Parathyroid adenoma (tissue), 2 donors: ENCODE results near the gene VAPB.

Source experiments
- H2AFZ ChIP-seq: fragments of 300-600 bp; sonication (generic); one replicate; pipeline ENCODE4 v1.7.0; 2017; ENCODE audit warnings: antibody characterized with exemption, mild to moderate bottlenecking
- H3K27ac ChIP-seq: fragments of 300-600 bp; sonication (generic); one replicate; pipeline ENCODE4 v1.7.0; 2017
- H3K27me3 ChIP-seq: fragments of 300-600 bp; sonication (generic); one replicate; pipeline ENCODE4 v1.7.0; 2017; ENCODE audit warnings: low read length; ENCODE audit not compliant: control insufficient read depth, insufficient read depth
- H3K36me3 ChIP-seq: fragments of 300-600 bp; sonication (generic); one replicate; pipeline ENCODE4 v1.7.0; 2017; ENCODE audit warnings: low read length; ENCODE audit not compliant: control insufficient read depth, insufficient read depth
- H3K4me1 ChIP-seq: fragments of 300-600 bp; sonication (generic); one replicate; pipeline ENCODE4 v1.7.0; 2017; ENCODE audit warnings: control low read depth
- H3K4me2 ChIP-seq: fragments of 300-600 bp; sonication (generic); one replicate; pipeline ENCODE4 v1.7.0; 2017; ENCODE audit warnings: low read length
- H3K4me3 ChIP-seq: fragments of 300-600 bp; sonication (generic); one replicate; pipeline ENCODE4 v1.7.0; 2017; ENCODE audit warnings: low read depth, low read length
- H3K79me2 ChIP-seq: fragments of 300-600 bp; sonication (generic); one replicate; pipeline ENCODE4 v1.7.0; 2017; ENCODE audit warnings: control low read depth
- H3K9ac ChIP-seq: fragments of 300-600 bp; sonication (generic); one replicate; pipeline ENCODE4 v1.7.0; 2017; ENCODE audit warnings: mild to moderate bottlenecking
- H3K9me3 ChIP-seq: fragments of 300-600 bp; sonication (generic); one replicate; pipeline ENCODE4 v1.7.0; 2017; ENCODE audit warnings: low read length; ENCODE audit not compliant: control insufficient read depth
- TF ChIP-seq, protein P1 (sequence below): fragments of 300-600 bp; sonication (generic); IDR thresholded peaks from one replicate; pipeline ENCODE4 v1.7.0; 2017; ENCODE audit warnings: antibody characterized with exemption, mild to moderate bottlenecking
- donor health status: primary hyperparathyroidism.

Gene VAPB

DNA sequence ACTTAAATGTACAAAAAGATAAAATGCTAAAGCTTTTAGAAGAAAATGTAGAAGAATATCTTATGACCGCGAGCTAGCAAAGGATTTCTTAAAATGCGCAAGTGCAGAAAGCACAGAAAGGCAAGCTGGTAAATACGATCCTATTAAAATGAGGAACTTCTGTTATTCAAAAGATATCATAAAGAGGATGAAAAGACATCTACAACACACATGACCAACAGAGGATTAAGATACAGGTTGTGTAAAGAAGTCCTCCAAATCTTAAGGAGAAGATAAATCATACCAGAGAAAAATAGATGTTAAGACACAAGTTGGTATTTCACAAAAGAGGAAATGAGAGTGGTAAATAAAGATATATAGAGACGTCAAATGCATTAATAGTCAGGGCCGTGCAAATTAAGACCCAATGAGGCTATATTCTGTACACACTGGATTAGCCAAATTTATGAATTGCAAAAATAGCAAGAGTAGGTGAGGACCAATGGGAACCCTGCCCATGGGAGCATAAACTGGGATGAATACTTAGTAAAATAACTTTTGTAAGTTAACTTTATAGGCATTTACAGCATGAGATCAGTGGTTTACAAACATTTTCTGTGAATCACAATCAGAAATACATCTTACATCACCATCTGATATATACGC lies 103.2 kb downstream of the VAPB start:
- Histone ChIP-seq H3K9ac (no peak overlapping the region), H3K4me1 (no peaks in the 10 kb centered on the region), H3K27ac (no peak overlapping the region), H3K79me2 (no peaks in the 10 kb centered on the region), H3K36me3 (no peaks in the 10 kb centered on the region), H3K4me3 (no peak overlapping the region), H3K4me2 (no peak overlapping the region), H3K27me3 (no peaks in the 10 kb centered on the region), H2AFZ (no peak overlapping the region), H3K9me3 (no peaks in the 10 kb centered on the region)
- TF ChIP-seq, protein P1, sequence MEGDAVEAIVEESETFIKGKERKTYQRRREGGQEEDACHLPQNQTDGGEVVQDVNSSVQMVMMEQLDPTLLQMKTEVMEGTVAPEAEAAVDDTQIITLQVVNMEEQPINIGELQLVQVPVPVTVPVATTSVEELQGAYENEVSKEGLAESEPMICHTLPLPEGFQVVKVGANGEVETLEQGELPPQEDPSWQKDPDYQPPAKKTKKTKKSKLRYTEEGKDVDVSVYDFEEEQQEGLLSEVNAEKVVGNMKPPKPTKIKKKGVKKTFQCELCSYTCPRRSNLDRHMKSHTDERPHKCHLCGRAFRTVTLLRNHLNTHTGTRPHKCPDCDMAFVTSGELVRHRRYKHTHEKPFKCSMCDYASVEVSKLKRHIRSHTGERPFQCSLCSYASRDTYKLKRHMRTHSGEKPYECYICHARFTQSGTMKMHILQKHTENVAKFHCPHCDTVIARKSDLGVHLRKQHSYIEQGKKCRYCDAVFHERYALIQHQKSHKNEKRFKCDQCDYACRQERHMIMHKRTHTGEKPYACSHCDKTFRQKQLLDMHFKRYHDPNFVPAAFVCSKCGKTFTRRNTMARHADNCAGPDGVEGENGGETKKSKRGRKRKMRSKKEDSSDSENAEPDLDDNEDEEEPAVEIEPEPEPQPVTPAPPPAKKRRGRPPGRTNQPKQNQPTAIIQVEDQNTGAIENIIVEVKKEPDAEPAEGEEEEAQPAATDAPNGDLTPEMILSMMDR, result no peak

DNA sequence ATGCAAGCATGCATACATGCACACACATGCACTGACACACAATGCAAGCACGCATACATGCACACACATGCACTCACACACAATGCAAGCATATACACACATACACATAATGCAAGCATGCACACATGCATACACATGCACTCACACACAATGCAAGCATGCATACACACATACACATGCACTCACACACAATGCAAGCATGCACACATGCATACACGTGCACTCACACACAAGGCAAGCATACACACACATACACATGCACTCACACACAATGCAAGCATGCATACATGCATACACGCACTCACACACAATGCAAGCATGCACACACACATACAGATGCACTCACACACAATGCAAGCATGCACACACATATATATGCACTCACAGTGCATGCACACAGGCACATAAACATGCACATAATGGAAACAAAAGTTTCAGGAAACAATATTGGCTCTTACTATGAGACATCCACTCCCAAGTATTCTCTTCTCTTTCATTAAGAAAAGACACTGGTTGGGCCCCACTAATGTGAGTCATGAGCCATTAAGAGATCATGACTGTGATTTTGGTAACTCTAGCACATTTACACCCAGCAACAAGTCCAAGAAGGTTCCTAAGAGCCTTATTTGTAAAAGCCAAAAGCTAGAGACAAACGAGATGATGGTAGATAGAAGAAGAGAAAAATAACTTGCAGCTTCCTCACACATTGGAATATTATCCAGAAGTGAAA lies 103.9 kb downstream of the VAPB start:
- Histone ChIP-seq H2AFZ (no peak overlapping the region), H3K36me3 (no peaks in the 10 kb centered on the region), H3K9me3 (no peaks in the 10 kb centered on the region), H3K4me1 (no peaks in the 10 kb centered on the region), H3K27me3 (no peaks in the 10 kb centered on the region), H3K4me3 (no peak overlapping the region), H3K79me2 (no peaks in the 10 kb centered on the region), H3K9ac (no peak overlapping the region), H3K4me2 (no peak overlapping the region), H3K27ac (no peak overlapping the region)
- TF ChIP-seq, protein P1, result no peak

DNA sequence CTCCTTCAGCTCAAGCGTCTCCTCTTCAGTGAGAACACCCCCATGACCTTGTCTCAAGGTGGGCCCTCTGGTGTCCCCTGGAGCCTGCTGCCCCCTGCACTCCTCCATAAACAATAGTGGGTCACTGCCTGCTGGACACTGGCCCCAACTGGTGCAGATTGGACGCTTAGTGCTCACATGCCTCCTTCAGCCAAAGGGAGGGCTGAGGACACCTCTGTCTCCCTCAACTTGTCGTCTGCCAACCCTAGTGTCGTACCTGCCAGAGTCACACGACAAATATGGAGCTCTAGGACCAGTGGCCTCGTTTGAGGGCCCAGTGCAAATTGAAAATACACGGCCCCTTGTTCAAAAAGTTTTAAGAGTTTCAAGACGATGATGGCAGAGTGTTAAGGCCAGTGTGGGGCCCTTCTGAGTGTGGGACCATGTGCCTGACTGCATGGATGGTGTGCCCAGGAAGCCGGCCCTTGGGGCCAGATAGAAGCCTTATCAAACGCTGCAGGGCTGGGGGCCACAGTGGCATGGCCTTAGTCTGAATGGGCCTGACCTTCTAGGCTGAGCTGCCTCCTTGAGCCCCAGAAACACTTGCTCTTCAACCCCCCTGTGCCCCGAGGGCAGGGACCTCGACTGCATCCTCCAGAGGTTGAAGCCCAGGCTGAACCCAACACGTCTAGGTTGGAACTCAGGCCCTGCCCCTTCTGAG lies 106.0 kb downstream of the VAPB start:
- no peak overlapping the region for H3K4me2 ChIP-seq
- no peaks in the 10 kb centered on the region for H3K27me3 ChIP-seq
- no peaks in the 10 kb centered on the region for H3K79me2 ChIP-seq
- no peak overlapping the region for H3K9ac ChIP-seq
- H3K27ac ChIP-seq, result no peak overlapping the region
- TF ChIP-seq, protein P1, result no peak
- no peak overlapping the region for H2AFZ ChIP-seq
- no peaks in the 10 kb centered on the region for H3K36me3 ChIP-seq
- H3K9me3 ChIP-seq, result no peaks in the 10 kb centered on the region
- no peaks in the 10 kb centered on the region for H3K4me1 ChIP-seq
- no peak overlapping the region for H3K4me3 ChIP-seq

DNA sequence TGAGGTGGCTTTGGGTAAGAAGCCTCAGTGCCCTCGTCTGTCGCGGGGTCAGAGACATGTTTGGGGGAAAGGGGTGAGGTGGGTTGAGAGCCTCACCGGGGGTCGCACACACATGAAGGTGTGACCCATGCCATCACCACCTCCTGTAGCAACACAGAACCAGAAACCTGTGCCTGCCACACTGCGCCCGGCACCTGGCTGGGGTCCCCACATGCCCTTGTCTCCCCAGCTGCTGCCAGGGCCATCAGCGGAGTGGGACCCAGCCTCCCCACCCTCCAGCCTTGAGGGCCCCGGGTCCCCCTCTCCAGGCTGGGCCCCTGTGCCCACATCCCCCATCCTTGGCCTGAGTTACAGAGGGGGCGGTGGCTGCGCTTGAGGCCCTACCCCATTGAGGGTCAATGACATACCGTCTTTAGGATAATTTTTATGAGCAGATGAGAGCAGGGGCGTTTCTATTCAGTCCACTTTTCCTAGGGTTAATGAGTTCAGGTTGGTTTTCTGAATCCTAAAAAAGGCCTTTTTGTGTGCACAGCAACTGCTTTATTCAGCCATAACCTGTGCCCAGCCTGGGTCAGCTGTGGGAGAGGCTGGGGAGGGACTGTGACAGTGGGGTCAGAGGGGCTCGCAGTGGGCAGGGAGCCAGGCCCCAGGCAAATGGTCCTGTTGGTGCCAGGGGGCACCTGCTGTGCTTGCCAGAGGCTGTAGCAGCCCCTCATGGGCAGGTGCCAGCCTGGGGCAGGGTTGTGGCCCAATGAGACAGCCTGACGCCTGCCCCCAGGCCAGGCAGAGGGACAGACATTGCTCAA lies 106.8 kb downstream of the VAPB start:
- no peaks in the 10 kb centered on the region for H3K36me3 ChIP-seq
- no peak overlapping the region for H3K9ac ChIP-seq
- no peaks in the 10 kb centered on the region for H3K4me1 ChIP-seq
- no peaks in the 10 kb centered on the region for H3K27me3 ChIP-seq
- H3K9me3 ChIP-seq, result no peaks in the 10 kb centered on the region
- H3K4me3 ChIP-seq, result no peak overlapping the region
- no peaks in the 10 kb centered on the region for H3K79me2 ChIP-seq
- H3K4me2 ChIP-seq, result no peak overlapping the region
- no peak overlapping the region for H3K27ac ChIP-seq
- TF ChIP-seq, protein P1, result no peak
- no peak overlapping the region for H2AFZ ChIP-seq
